HG02588 (cell line): Measurements from ENCODE around the gene HIC1.
A peak's percentile ranks its signal among the peaks of the same experiment; 100 is the strongest.

Experiments used
- ATAC-seq: cut with Tn5 transposase; IDR thresholded peaks from one replicate; pipeline ENCODE4 v1.9.1; 2021; ENCODE audit warnings: mild to moderate bottlenecking, moderate library complexity; ENCODE audit not compliant: unreplicated experiment

Gene HIC1

DNA sequence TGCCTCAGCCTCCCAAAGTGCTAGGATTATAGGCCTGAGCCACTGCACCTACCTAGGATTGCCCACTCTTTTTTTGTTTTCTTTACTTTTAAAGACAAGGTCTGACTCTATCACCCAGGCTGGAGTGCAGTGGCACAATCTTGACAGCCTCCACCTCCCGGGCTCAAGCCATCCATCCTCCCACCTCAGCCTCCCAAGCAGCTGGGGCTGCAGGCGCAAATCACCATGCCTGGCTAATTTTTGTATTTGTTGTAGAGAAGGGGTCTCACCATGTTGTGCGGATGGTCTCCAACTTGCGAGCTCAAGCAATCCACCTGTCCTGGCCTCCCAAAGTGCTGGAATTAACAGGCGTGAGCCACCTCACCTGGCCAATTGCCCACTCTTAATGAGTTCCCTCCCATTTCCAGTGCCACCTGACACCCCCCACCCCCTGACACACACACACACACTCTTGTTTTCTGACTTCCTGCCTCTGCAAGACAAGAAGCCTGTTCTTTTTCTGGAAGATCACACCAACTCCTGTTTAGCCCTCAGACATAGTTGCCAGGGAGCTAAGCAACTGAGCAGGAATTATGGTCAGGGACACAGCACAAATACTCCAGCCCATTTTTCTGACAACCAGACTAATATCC is 10.5 kb upstream of the HIC1 start:
- no peak for ATAC-seq

DNA sequence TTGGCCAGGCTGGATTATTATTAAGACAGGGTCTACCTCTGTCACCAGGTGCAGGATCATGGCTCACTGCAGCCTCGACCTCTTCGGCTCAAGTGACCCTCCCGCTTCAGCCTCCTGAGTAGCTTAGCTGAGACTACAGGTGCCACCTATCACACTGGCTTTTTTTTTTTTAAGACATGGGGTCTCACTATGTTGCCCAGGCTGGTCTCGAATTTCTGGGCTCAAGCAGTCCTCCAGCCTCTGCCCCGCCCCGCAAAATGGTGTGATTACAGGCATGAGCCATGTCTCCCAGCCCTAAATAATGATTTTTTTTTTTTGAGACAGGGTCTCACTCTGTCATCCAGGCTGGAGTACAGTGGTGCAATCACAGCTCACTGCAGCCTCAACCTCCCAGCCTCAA is 7.3 kb upstream of the HIC1 start:
- no peak for ATAC-seq

DNA sequence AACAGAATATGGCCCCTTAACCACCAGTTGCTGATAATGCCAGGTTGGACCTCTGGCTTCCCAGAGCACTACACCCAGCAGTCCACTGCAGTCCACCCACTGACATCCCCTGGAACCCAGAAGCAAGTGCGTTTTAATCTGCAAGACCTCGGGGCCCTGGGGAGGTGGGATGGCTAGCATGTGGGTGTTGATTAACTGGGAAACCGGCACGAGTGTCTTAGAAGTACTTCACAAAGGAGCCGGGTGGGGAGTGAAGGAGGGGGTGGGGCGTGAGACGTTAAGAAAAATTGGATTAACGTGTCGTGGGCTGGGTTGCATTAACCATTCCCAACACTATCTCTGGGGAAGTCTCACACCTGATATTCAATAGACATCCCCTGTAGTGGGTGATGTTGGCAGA is 6.1 kb upstream of the HIC1 start:
- no peak for ATAC-seq

DNA sequence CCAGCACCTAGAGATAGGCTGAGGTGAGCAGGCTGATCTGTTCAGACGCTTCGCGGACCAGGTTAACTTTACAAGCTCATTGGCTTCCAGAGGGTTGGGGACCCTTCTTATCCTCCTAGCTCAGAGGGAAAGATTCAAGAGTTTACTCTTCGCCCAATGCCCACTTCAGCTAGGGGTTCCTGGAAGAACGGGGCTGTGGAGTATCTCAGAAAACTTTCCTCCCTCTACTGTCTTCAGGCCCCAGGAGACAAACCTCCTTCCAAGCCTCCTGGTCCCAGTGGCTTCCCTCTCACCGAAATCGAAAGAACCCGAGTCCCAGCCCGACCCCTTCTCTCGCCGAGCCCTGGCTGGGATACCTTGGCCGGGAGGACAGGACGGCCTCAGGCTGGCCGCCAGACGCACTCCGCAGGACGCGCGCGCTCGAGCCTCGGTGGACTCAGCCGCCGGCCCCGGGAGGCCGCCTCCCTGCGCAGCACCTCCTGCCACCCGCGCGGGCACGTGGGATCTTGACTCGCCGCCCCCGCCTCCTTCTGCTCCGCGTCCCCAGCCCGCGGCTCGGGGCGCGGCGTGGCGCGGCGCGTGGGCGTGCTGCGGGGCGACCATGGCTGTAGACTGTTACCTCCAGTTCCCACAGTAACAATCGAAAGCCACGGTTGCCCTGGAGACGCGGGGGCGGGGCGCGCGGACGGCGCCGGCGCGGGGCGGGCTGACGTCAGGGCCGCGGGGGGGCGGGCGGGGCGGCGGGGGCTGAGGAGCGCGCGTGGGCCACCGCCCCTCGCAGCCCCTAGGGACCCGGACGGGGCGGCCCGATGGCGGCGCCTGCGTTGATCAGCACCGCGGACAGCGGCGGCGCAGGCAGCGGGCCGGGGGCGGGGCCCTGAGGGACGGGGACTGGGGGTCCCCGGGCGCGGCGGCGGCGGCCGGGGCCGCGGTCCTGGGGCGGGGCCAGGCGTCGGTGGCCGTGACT is 5.3 kb upstream of the HIC1 start:
- ATAC-seq: peak; percentile 46

DNA sequence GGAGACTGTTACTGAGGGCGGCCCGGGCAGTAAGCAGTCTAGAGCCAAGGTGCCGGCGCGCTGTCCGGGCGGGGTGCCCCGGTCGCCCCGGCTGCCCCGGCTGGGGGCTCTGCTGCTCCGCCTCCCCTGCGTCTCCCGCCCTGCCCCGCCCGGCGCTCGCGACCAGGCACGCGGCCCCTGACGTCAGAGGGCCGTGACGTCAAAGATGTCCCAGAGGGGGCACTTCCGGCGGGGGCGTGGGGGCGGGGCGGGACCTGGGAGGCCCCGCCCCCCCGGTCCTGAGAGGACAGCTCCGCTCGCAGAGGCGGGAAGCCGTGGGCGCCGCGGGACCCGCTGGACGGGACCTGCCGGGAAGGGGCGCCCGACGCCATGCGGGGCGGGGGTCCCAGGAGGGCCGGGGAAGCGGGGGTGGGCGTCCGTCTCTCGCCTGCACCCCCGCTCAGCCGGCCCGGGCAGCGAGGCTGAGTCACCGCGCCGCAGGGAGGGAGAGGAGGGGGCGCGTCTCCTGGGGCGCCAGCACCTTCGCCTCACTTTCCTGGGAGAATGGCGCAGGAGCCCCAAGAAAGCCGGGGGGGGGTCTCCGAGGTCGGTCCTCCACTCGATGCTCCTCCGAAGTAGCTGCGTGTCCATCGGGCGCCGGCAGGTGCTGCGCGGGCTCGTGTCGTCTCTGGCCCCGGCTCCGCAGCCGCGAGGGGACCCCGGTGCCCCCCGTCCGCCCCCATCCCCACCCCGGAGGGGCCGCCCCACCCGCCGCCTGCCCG is 4.4 kb upstream of the HIC1 start:
- ATAC-seq: peak; percentile 19

DNA sequence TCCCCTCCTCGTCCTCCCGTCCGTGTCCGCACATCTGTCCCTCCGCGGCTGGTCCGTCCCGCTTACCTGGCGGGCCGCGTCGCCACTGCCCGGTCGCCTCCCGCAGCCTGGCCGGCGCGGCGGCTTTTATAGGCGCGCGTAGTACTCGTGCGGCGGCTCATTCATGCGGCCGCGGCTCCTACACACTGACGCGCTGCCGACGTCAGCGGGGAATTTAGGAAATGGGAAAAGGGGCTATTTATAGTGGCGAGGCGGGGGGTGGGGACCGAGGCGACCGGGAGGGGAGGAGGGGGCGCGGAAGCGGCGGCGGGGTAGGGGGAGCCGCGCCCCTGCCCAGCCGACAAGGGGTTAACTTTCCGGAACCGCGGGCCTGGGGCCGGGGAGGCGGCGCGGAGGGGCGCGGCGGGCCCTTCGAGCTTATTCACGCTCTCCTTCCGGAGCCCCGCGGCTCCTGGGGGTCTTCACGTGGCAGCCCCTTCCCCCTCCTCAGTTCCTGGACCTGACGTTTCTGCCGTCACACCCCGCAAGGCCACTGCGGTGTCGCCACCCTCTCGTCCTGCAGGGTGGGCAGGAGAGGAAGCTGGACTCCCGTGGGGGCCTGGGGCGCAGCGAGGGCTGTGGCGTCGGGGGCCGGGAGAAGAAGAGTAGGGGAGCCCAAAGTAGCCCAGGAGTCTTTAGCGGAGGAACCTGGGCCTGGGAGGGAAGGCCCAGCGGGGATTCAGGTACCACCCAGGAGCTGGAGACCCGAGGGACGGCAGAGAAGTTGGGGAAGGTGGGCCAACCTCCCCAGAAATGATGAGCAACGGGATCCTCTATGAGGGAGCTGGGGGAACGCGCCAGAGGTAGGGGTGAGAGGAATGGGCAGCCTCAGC is 3.6 kb upstream of the HIC1 start:
- no peak for ATAC-seq

DNA sequence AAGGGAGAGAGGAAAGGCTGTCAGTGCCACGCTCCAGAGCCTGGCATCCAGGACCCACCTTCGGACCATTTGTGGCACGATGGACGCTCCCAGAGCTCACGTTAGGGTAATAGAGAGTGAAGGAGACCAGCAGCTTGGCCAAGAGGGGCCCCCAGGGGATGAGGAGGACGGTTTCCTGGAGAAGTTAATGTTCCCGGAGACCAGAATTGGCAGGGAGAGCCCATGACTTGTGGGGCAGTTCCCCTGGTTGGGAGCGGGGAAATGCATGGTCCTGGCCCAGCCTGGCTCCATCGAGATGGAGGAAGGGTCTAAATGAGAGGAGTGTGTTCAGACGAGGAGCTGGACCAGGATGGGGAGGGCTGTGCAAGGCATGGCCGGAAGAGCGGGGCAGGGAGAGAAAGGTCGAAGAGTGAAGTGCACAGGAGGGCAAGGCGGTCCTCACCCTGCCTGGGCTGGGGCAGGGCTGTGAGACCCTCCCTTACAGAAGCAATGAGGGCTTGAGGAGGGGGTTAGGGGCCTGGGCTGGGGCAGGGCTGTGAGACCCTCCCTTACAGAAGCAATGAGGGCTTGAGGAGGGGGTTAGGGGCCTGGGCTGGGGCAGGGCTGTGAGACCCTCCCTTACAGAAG is 2.9 kb upstream of the HIC1 start:
- ATAC-seq: no peak

DNA sequence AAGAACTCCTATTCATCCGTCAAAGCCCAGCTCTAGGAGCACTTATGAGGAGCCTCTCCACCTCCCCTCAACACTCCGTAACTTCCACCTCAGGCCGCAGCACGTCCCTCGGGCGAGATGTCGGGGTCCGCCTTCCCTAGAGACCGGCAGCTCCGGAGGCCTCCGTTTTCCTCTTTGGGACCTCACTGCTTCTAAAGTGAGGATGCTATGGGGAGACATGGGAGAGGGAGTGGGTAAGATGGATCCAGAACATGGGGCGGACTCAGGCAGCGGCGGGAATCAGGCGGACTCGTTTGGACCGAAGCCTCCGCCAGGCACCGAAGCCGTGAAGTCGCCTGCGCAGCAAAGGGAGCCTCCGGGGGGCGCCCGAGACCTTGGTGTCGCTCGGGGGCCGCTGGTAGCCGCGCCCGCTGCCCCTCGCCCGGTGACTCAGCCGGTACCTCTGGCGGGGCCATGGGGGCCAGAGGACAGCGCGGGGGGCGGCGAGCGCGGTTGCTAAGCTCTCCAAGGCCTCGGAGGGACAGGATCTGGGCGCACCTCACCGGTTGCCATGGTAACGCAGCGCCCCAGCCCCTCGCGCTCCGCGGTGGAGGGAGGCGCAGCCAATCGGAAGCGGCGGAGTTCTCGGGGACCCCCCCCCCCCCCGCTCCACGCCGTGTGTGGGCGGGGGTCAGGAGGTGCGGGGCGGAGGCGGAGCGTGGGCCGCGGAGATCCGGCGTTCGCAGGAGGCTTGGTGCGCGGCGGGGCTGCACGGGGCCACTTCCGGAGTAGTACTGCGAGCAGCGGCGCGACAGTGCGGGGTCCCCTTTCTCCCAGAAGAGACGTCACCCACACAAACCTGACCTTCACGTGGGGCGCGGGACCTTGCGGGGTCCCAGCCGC is 1.3 kb upstream of the HIC1 start:
- no peak for ATAC-seq

DNA sequence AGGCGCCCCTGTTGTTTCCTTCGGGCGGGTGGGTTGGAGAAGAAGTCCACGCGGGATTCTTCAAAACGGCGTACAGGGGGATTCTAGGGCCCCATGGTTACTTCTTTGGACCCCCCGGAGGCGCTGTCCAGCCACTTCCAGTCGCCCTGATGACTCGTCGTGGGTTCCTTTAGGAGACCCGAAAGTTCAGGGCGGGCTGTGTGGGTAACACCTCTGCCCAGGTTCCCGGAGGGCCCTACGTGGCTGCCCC is 716 bp upstream of the HIC1 start:
- ATAC-seq: no peak

DNA sequence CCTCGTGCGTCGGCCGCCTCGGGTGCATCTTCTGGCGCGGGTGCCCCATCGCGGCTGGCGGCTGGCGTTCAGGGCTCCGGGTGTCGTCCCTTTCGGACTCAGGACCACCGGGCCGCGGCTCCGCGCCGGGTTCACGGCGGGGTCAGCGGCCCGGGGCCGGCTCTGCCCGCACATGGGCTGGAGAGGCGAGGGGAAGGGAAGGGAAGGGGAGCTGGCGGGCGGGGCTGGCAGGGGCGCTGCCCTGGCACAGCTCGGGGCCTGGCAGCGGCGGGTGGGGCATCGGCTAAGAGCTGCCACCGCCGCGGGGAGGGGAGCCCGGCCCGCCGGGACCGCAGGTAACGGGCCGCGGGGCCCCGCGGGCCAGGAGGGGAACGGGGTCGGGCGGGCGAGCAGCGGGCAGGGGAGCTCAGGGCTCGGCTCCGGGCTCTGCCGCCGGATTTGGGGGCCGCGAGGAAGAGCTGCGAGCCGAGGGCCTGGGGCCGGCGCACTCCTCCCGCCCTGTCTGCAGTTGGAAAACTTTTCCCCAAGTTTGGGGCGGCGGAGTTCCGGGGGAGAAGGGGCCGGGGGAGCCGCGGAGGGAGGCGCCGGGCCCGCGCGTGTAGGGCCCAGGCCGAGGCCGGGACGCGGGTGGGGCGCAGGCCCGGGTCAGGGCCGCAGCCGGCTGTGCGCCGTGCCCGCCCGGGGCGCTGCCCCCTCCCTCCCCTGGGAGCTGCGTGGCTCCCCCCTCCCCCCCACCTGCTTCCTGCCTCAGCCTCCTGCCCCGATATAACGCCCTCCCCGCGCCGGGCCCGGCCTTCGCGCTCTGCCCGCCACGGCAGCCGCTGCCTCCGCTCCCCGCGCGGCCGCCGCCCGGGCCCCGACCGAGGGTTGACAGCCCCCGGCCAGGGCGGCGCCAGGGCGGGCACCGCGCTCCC is 646 bp downstream of the HIC1 start:
- ATAC-seq: no peak

DNA sequence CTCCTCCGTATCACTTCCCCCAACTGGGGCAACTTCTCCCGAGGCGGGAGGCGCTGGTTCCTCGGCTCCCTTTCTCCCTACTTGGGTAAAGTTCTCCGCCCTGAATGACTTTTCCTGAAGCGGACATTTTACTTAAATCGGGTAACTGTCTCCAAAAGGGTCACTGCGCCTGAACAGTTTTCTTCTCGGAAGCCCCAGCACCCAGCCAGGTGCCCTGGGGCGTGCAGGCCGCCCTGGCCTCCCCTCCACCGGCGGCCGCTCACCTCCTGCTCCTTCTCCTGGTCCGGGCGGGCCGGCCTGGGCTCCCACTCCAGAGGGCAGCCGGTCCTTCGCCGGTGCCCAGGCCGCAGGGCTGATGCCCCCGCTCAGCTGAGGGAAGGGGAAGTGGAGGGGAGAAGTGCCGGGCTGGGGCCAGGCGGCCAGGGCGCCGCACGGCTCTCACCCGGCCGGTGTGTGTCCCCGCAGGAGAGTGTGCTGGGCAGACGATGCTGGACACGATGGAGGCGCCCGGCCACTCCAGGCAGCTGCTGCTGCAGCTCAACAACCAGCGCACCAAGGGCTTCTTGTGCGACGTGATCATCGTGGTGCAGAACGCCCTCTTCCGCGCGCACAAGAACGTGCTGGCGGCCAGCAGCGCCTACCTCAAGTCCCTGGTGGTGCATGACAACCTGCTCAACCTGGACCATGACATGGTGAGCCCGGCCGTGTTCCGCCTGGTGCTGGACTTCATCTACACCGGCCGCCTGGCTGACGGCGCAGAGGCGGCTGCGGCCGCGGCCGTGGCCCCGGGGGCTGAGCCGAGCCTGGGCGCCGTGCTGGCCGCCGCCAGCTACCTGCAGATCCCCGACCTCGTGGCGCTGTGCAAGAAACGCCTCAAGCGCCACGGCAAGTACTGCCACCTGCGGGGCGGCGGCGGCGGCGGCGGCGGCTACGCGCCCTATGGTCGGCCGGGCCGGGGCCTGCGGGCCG is 1.6 kb downstream of the HIC1 start:
- ATAC-seq: no peak

DNA sequence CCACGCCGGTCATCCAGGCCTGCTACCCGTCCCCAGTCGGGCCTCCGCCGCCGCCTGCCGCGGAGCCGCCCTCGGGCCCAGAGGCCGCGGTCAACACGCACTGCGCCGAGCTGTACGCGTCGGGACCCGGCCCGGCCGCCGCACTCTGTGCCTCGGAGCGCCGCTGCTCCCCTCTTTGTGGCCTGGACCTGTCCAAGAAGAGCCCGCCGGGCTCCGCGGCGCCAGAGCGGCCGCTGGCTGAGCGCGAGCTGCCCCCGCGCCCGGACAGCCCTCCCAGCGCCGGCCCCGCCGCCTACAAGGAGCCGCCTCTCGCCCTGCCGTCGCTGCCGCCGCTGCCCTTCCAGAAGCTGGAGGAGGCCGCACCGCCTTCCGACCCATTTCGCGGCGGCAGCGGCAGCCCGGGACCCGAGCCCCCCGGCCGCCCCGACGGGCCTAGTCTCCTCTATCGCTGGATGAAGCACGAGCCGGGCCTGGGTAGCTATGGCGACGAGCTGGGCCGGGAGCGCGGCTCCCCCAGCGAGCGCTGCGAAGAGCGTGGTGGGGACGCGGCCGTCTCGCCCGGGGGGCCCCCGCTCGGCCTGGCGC is 2.4 kb downstream of the HIC1 start:
- no peak for ATAC-seq

DNA sequence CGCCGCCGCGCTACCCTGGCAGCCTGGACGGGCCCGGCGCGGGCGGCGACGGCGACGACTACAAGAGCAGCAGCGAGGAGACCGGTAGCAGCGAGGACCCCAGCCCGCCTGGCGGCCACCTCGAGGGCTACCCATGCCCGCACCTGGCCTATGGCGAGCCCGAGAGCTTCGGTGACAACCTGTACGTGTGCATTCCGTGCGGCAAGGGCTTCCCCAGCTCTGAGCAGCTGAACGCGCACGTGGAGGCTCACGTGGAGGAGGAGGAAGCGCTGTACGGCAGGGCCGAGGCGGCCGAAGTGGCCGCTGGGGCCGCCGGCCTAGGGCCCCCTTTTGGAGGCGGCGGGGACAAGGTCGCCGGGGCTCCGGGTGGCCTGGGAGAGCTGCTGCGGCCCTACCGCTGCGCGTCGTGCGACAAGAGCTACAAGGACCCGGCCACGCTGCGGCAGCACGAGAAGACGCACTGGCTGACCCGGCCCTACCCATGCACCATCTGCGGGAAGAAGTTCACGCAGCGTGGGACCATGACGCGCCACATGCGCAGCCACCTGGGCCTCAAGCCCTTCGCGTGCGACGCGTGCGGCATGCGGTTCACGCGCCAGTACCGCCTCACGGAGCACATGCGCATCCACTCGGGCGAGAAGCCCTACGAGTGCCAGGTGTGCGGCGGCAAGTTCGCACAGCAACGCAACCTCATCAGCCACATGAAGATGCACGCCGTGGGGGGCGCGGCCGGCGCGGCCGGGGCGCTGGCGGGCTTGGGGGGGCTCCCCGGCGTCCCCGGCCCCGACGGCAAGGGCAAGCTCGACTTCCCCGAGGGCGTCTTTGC is 3.1 kb downstream of the HIC1 start:
- no peak for ATAC-seq

DNA sequence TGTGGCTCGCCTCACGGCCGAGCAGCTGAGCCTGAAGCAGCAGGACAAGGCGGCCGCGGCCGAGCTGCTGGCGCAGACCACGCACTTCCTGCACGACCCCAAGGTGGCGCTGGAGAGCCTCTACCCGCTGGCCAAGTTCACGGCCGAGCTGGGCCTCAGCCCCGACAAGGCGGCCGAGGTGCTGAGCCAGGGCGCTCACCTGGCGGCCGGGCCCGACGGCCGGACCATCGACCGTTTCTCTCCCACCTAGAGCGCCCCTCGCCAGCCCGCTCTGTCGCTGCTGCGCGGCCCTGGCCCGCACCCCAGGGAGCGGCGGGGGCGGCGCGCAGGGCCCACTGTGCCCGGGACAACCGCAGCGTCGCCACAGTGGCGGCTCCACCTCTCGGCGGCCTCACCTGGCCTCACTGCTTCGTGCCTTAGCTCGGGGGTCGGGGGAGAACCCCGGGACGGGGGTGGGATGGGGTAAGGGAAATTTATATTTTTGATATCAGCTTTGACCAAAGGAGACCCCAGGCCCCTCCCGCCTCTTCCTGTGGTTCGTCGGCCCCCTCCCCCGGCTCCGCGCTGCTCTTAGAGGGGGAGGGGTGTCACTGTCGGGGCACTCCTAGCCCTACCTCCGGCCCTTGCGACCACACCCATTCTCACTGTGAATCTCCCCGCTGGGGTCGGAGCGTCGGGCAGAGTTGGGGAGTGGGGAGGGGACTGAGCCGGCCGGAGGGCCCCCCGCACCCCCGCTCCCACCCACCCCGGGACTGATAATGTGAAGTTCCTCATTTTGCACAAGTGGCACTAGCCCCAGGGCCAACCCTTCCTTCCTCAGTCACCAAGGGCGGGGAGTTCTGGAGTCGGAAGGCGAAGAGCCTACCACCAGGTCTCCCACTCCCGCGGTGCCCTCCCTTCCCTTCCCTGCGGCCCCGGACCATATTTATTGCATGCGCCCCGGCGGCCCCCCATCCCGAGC is 4.0 kb downstream of the HIC1 start:
- ATAC-seq: no peak
